ENCODE measurements around the gene MCF2. TPM values are rescaled to one million over a fixed set of nuclear protein-coding genes. Genes with fewer than 3 reads are reported as not detected.

MCF2 gene
- total and polyA plus RNA-seq, 5 experiments from 2014 or later: 0.13 to 1.5 (median 0.87) TPM; not detected in 1

Other genes with a start within 250 kb of the MCF2 start
- gene F9, start 177.4 kb downstream of the MCF2 start, total RNA-seq: not detected
- gene F9, start 177.4 kb downstream of the MCF2 start, polyA plus RNA-seq: not detected
- 10 to 100 TPM; 35.5 to 37.0 TPM for gene ATP11C, start 224.9 kb upstream of the MCF2 start, total RNA-seq
- gene ATP11C, start 224.9 kb upstream of the MCF2 start, polyA plus RNA-seq: 1 to 10 TPM; 2.2 to 7.4 (median 5.7) TPM

Data from naive thymus-derived CD8-positive, alpha-beta T cell (primary cell).